Measurements from ENCODE around the gene EGR2. TPM values are rescaled to one million over a fixed set of nuclear protein-coding genes. Genes with fewer than 3 reads are reported as not detected.

Gene EGR2
- total RNA-seq, 1 donor from 2014 or later, result 6.5 TPM

GRCh38 chr10:62810156-62810902 lies 5.8 kb downstream of the EGR2 start:
- H3K4me1 ChIP-seq, result peaks cover 25% of the 10 kb centered on the region
- H3K4me2 ChIP-seq, result no peak overlapping the region
- no peak overlapping the region for H2AFZ ChIP-seq (replicated peaks)
- Mint-ChIP-seq H3K27ac (no peak overlapping the region), H3K4me3 (no peak overlapping the region), H3K9me3 (peaks cover 3% of the 10 kb centered on the region), H3K27me3 (ENCODE audit: insufficient read depth, low read depth) (peaks cover 18% of the 10 kb centered on the region), H3K4me1 (peaks cover 36% of the 10 kb centered on the region), H3K36me3 (peaks cover 10% of the 10 kb centered on the region)
- no peak overlapping the region for H3K9ac ChIP-seq
- no peaks in the 10 kb centered on the region for H3K36me3 ChIP-seq
- no peak overlapping the region for H3K27ac ChIP-seq
- TF ChIP-seq EZH2 (IDR thresholded peaks at IDR 0.05) (no peak), CTCF (IDR thresholded peaks at IDR 0.05) (no peak), EZH2phosphoT487 (IDR thresholded peaks at IDR 0.05) (no peak)
- DNase-seq (ENCODE audit: low spot score), result no peak
- no peaks in the 10 kb centered on the region for H3K9me3 ChIP-seq (ENCODE audit: low read depth)
- peaks cover 75% of the 10 kb centered on the region for H4K20me1 ChIP-seq (ENCODE audit: low read depth)
- H3K4me3 ChIP-seq, result no peak overlapping the region
- peaks cover 44% of the 10 kb centered on the region for H3K79me2 ChIP-seq (ENCODE audit: low read depth)
- H3F3A ChIP-seq (ENCODE audit: low read depth), result no peaks in the 10 kb centered on the region
- H3K27me3 ChIP-seq, result peaks cover 42% of the 10 kb centered on the region

GRCh38 chr10:62806251-62806650 lies 9.9 kb downstream of the EGR2 start:
- peaks cover 18% of the 10 kb centered on the region for H3F3A ChIP-seq (ENCODE audit: low read depth)
- TF ChIP-seq EZH2 (IDR thresholded peaks at IDR 0.05) (no peak), EZH2phosphoT487 (IDR thresholded peaks at IDR 0.05) (no peak), CTCF (IDR thresholded peaks at IDR 0.05) (no peak)
- Mint-ChIP-seq H3K36me3 (peaks cover 5% of the 10 kb centered on the region), H3K27me3 (ENCODE audit: insufficient read depth, low read depth) (no peaks in the 10 kb centered on the region), H3K9me3 (no peaks in the 10 kb centered on the region), H3K4me1 (peaks cover 37% of the 10 kb centered on the region), H3K27ac (no peak overlapping the region), H3K4me3 (peak overlapping the region; percentile 92)
- DNase-seq (ENCODE audit: low spot score), result no peak
- H4K20me1 ChIP-seq (ENCODE audit: low read depth), result peaks cover 58% of the 10 kb centered on the region
- H3K79me2 ChIP-seq (ENCODE audit: low read depth), result peaks cover 48% of the 10 kb centered on the region
- no peaks in the 10 kb centered on the region for H3K9me3 ChIP-seq (ENCODE audit: low read depth)
- H3K4me1 ChIP-seq, result peaks cover 21% of the 10 kb centered on the region
- peak overlapping the region; percentile 76 for H3K4me3 ChIP-seq
- peak overlapping the region; percentile 90 for H3K4me2 ChIP-seq
- no peak overlapping the region for H2AFZ ChIP-seq (replicated peaks)
- H3K9ac ChIP-seq, result peak overlapping the region; percentile 8
- peaks cover under 1% of the 10 kb centered on the region for H3K27me3 ChIP-seq
- no peaks in the 10 kb centered on the region for H3K36me3 ChIP-seq
- H3K27ac ChIP-seq, result no peak overlapping the region

GRCh38 chr10:62805231-62806099 lies 10.7 kb downstream of the EGR2 start:
- Histone ChIP-seq H3F3A (ENCODE audit: low read depth) (peaks cover 18% of the 10 kb centered on the region), H2AFZ (replicated peaks) (peak overlapping the region; percentile 87), H3K4me3 (peak overlapping the region; percentile 76), H3K27ac (peak overlapping the region; percentile 74), H3K27me3 (no peaks in the 10 kb centered on the region), H3K9me3 (ENCODE audit: low read depth) (no peaks in the 10 kb centered on the region), H3K79me2 (ENCODE audit: low read depth) (peaks cover 48% of the 10 kb centered on the region), H4K20me1 (ENCODE audit: low read depth) (peaks cover 50% of the 10 kb centered on the region), H3K9ac (peak overlapping the region; percentile 73), H3K4me1 (peaks cover 29% of the 10 kb centered on the region), H3K36me3 (no peaks in the 10 kb centered on the region), H3K4me2 (peak overlapping the region; percentile 90)
- Mint-ChIP-seq H3K9me3 (no peaks in the 10 kb centered on the region), H3K4me1 (peaks cover 37% of the 10 kb centered on the region), H3K36me3 (peaks cover 5% of the 10 kb centered on the region), H3K27me3 (ENCODE audit: insufficient read depth, low read depth) (no peaks in the 10 kb centered on the region), H3K27ac (peak overlapping the region; percentile 46), H3K4me3 (peak overlapping the region; percentile 92)
- TF ChIP-seq EZH2 (IDR thresholded peaks at IDR 0.05), result no peak
- no peak for TF ChIP-seq CTCF (IDR thresholded peaks at IDR 0.05)
- TF ChIP-seq EZH2phosphoT487 (IDR thresholded peaks at IDR 0.05), result no peak
- peak; percentile 78 for DNase-seq (ENCODE audit: low spot score)
